ENCODE data around the gene DNAI7.

The DNAI7 gene

GRCh38 chr12:25101092-25101445 is 93.9 kb downstream of the DNAI7 start:
- no peak for DNase-seq (ENCODE audit: low read depth)

DNA sequence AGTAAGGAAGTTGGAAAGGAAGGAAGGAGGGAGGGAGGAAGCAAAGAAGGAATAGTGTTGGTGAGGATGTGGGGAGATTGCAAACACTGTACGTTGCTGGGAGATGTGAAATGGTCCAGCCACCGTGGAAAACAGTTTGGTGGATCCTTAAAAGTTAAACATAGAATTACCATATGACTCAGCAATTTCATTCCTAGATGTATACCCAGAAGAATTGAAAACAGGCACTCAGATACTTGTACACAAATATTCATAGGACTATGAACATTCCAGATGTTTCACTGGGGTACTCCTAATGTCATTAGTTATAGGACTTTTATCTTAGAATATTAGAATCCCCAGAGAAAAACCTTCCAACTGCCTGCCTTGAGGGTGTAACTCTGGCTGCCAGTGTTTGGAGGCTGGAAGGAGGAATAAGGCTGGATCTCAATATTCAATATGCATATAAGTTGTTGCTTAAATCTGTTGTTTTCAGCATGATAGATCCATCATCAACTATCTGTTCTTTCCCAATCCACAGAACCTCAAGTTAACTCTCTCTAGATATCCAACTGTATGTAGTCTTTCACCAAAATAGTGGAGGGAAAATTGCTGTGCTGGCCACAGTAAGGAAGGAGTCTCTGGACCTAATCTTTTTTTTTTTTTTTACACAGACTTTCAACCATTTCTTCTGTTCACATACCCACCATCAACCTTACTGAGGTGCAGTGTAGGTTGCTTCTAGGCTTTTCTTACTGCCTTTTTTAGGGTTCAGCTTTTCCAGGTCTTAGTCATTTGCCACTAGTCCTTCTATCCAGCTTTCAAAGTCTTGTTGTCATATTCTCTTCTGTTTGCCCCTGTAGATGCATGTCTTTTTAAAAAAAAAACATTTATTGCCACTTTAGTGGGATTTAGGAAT is 94.5 kb downstream of the DNAI7 start:
- no peak for DNase-seq (ENCODE audit: low read depth)

GRCh38 chr12:25099010-25099409 is 96.0 kb downstream of the DNAI7 start:
- no peak for DNase-seq (ENCODE audit: low read depth)

- no peak for DNase-seq (ENCODE audit: low read depth)
Measured at GRCh38 chr12:25089738-25090137, 105.2 kb downstream of the DNAI7 start.

- no peak for DNase-seq (ENCODE audit: low read depth)
Measured at GRCh38 chr12:25087596-25087995, 107.4 kb downstream of the DNAI7 start.

GRCh38 chr12:25084816-25085215 is 110.1 kb downstream of the DNAI7 start:
- DNase-seq (ENCODE audit: low read depth) = no peak

DNA sequence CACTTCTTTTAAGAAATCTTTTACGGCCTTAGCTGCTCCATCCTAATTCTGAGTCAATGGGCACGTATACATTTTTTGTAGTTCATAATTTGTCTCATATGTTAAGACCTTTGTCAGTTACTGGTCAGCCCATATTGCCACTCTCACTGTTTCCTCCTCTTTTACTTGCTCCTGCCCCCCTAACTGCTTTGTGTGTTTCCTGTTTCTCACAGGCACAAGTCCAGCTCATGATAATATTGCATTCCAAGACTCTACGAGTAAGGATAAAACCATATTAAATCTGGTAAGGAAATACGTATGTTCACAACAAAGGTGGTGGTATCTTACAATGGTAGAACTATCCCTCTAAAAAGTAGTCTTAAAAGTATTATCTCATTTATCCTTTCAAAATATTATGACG is 111.7 kb downstream of the DNAI7 start:
- no peak for DNase-seq (ENCODE audit: low read depth)

DNA sequence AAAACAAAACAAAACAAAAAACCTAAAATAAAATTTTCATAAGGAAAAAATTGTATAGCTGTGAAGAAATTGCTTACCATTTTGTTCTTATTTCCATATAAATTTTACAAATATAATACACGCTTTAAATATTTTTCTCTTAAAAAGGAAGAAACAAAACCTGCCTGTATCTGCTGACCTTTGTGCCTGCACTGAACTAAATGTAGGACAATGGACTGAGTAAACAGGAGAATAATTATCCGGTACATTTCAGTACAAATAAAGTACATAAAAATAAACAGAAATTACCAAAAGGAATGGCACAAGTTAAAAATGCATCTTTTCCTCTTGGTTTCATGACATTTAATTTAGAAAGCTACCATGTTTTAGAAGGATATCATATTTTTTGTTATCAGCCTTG is 112.3 kb downstream of the DNAI7 start:
- no peak for DNase-seq (ENCODE audit: low read depth)

GRCh38 chr12:25079393-25079792 is 115.6 kb downstream of the DNAI7 start:
- no peak for DNase-seq (ENCODE audit: low read depth)

GRCh38 chr12:25074954-25075353 is 120.0 kb downstream of the DNAI7 start:
- DNase-seq (ENCODE audit: low read depth) = no peak

GRCh38 chr12:25074113-25074512 is 120.8 kb downstream of the DNAI7 start:
- no peak for DNase-seq (ENCODE audit: low read depth)

DNA sequence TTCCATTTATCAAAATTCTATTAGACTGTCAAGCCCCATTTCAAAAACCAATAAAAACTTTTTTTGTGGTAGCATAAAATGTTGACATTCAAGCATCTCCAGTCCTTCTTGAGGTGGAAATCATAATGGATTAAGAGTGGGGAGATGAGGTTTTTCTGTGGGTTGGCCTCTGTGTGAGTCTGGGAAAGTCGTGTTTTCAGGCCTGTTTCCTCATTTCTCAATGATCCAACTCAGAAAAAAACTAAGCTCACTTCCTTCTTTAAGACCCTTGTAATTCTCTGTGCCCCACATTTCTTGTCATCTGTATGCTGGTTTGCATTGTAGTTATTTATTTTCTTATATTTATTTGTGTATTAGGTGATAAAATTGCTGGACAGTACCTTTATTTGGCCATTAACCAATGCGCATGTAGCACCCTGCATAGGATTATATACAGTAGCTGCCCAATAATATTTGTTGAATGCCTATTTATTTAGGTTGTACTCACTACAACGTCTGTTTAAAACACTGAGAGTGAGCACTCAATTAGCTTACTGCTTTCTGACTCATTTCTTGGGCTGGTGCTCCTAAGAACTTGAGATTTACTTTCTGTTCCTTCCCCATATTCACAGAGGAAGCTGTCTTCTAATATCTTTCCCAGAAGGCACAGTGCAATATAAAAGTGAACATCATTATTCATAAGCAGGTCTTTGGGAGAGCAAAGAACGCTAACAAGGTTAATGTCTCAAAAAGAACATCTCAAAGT is 121.9 kb downstream of the DNAI7 start:
- DNase-seq (ENCODE audit: low read depth) = no peak

DNA sequence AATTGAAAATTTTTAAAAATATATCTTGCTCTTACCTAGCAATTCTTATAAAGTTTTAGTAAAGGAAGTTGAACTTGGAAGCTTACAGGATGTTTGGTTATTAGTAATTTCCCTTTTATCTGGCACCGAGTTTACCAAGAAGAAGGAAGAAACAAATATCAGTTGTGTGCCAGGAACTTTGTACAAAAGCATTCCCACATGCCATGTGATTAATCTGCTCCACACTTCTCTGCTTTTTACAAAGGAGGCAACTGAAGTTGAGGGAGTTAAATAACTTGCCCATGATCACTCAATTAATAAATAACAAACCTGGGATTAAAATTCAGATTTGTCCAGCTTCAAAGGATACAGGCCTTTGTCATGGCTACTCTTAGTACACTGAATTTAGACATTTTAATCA is 123.6 kb downstream of the DNAI7 start:
- DNase-seq (ENCODE audit: low read depth) = no peak

GRCh38 chr12:25069224-25069623 is 125.7 kb downstream of the DNAI7 start:
- DNase-seq (ENCODE audit: low read depth) = no peak

GRCh38 chr12:25065035-25065434 is 129.9 kb downstream of the DNAI7 start:
- no peak for DNase-seq (ENCODE audit: low read depth)

DNA sequence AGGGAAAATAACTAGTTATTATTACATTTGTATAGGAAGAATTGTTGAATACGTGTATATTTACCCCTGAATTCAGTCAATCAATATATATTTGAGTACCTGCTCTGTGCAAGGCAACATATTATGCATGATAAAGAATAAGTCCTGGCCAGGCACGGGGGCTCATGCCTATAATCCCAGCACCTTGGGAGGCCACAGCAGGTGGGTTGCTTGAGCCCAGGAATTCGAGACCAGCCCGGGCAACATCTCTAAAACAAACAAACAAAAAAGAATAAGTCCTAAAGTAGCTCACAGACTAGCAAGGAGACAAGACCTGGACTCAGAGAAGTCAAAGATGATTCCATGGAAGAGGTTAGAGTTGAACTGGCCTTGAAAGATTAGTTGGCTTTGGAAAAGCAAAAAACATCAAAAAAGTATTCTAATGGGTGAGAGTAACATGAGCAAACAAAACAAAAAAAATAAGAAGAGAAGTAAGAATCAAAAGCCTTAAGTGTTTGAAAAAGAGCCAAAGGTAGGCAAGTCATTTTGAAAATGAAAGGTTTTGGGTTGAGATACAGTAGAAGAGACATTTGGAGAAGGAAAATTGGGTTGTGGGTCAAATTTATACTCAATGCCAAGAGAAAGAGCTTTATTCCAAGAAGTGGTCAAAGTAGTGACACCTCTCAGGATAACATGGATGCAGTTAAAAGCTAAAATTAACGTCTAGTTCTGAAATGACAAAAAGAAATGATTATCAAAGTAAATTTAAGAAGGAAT is 130.9 kb downstream of the DNAI7 start:
- DNase-seq (ENCODE audit: low read depth) = no peak

DNA sequence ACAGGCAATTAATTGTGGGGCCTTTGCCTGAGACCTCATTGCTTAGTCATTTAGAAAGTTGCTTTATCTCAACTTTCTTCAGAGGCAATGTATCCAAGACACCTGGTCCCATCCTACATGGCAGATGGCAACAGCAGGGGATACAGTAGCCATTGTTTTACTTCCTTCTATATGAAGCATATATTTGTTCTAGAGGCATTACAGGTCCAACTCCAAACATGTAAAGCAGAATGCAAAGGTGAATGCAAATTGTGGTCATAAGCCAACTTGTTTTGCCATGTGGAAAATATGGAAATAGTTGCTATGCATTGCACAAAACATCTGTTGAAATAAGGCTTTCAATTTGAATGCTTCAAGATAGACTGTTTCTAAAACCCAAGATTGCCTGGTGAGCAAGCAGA is 136.3 kb downstream of the DNAI7 start:
- no peak for DNase-seq (ENCODE audit: low read depth)
